NCI-H2029 treated with DMSO at 0.1 percent for 48 hours (cell line): Measurements from ENCODE around the gene ITIH5.
"Not testable (repeated sequence)": the region's sequence is repeated elsewhere in the genome, so short reads cannot be mapped to it uniquely, and the experiment has no call there.

Experiments used
- DNase-seq: peaks from one replicate; lab custom pipeline; 2025; lab: John Stamatoyannopoulos, UW

Gene ITIH5

GRCh38 chr10:7687228-7687907 is 20.6 kb upstream of the ITIH5 start:
- peak; percentile 34 for DNase-seq

GRCh38 chr10:7686351-7687171 is 19.8 kb upstream of the ITIH5 start:
- DNase-seq, result peak; percentile 12

GRCh38 chr10:7680078-7680477 is 13.3 kb upstream of the ITIH5 start:
- not testable (repeated sequence) for DNase-seq

- DNase-seq, result no peak
Measured at GRCh38 chr10:7679256-7679655, 12.5 kb upstream of the ITIH5 start.

- no peak for DNase-seq
Measured at GRCh38 chr10:7672341-7673134, 5.8 kb upstream of the ITIH5 start.

GRCh38 chr10:7670157-7670556 is 3.4 kb upstream of the ITIH5 start:
- DNase-seq, result no peak

GRCh38 chr10:7667262-7668141 is 736 bp upstream of the ITIH5 start:
- no peak for DNase-seq

GRCh38 chr10:7665767-7666166 is 999 bp downstream of the ITIH5 start:
- no peak for DNase-seq

GRCh38 chr10:7664707-7665106 is 2.1 kb downstream of the ITIH5 start:
- DNase-seq, result no peak

GRCh38 chr10:7662522-7662921 is 4.2 kb downstream of the ITIH5 start:
- no peak for DNase-seq

- DNase-seq, result no peak
Measured at GRCh38 chr10:7659560-7659959, 7.2 kb downstream of the ITIH5 start.

- no peak for DNase-seq
Measured at GRCh38 chr10:7657552-7657951, 9.2 kb downstream of the ITIH5 start.

- DNase-seq, result not testable (repeated sequence)
Measured at GRCh38 chr10:7657079-7657478, 9.7 kb downstream of the ITIH5 start.

GRCh38 chr10:7651853-7652470 is 14.8 kb downstream of the ITIH5 start:
- no peak for DNase-seq

GRCh38 chr10:7649673-7650300 is 17.0 kb downstream of the ITIH5 start:
- no peak for DNase-seq

GRCh38 chr10:7647062-7647664 is 19.6 kb downstream of the ITIH5 start:
- DNase-seq, result no peak

- DNase-seq, result no peak
Measured at GRCh38 chr10:7642491-7643011, 24.2 kb downstream of the ITIH5 start.

- DNase-seq, result no peak
Measured at GRCh38 chr10:7635408-7636125, 31.2 kb downstream of the ITIH5 start.

GRCh38 chr10:7634142-7634894 is 32.4 kb downstream of the ITIH5 start:
- DNase-seq, result no peak
